Stimulated activated CD4-positive, alpha-beta T cell treated with anti-CD3 and anti-CD28 coated beads, Interleukin-12 subunit alpha, Interleukin-12 subunit beta, amount 100 ng/mL, for 48 hours (primary cell): Measurements from ENCODE around the gene SMYD5.

Experiments used
- DNase-seq, 3 donors: peaks; one replicate each; pipeline ENCODE4 v3.0.0-alpha.2; 2020; ENCODE audit warnings: low read depth in 2 of 3, low spot score in 1 of 3

Gene SMYD5

GRCh38 chr2:73238149-73238548, 24.1 kb downstream of the SMYD5 start:
- no peak for DNase-seq

GRCh38 chr2:73238976-73239375, 24.9 kb downstream of the SMYD5 start:
- DNase-seq = no peak

GRCh38 chr2:73239776-73240175, 25.7 kb downstream of the SMYD5 start:
- no peak for DNase-seq

- no peak for DNase-seq
Measured at GRCh38 chr2:73243884-73244570, 30.0 kb downstream of the SMYD5 start.

- DNase-seq = no peak
Measured at GRCh38 chr2:73244580-73244979, 30.5 kb downstream of the SMYD5 start.

- DNase-seq = no peak
Measured at GRCh38 chr2:73246850-73247249, 32.8 kb downstream of the SMYD5 start.

GRCh38 chr2:73249636-73250035, 35.6 kb downstream of the SMYD5 start:
- no peak for DNase-seq

- DNase-seq = no peak
Measured at GRCh38 chr2:73250872-73251846, 37.1 kb downstream of the SMYD5 start.

GRCh38 chr2:73252238-73253027, 38.4 kb downstream of the SMYD5 start:
- no peak for DNase-seq

GRCh38 chr2:73253400-73253799, 39.4 kb downstream of the SMYD5 start:
- DNase-seq = no peak

GRCh38 chr2:73253901-73254300, 39.9 kb downstream of the SMYD5 start:
- DNase-seq = no peak

GRCh38 chr2:73254343-73255006, 40.4 kb downstream of the SMYD5 start:
- DNase-seq = no peak

GRCh38 chr2:73255007-73255644, 41.1 kb downstream of the SMYD5 start:
- no peak for DNase-seq

GRCh38 chr2:73255907-73256617, 42.0 kb downstream of the SMYD5 start:
- no peak for DNase-seq

GRCh38 chr2:73256618-73256922, 42.5 kb downstream of the SMYD5 start:
- DNase-seq = no peak

- DNase-seq = no peak
Measured at GRCh38 chr2:73257021-73257420, 43.0 kb downstream of the SMYD5 start.

GRCh38 chr2:73257425-73258125, 43.5 kb downstream of the SMYD5 start:
- no peak for DNase-seq

GRCh38 chr2:73258186-73258912, 44.3 kb downstream of the SMYD5 start:
- DNase-seq = no peak

GRCh38 chr2:73258913-73259215, 44.8 kb downstream of the SMYD5 start:
- DNase-seq = no peak
